C1 segment of cervical spinal cord (tissue), 14 donors: ENCODE measurements around the gene ADGRL4.
"Not testable (repeated sequence)": the region's sequence is repeated elsewhere in the genome, so short reads cannot be mapped to it uniquely, and the experiment has no call there.

Experiments
- DNase-seq, 14 donors: peaks; one replicate each; lab custom pipeline; 2025; lab: John Stamatoyannopoulos, UW

ADGRL4 gene

GRCh38 chr1:78918157-78918556 lies 88.4 kb downstream of the ADGRL4 start:
- DNase-seq = no peak

- DNase-seq = no peak
Observed at GRCh38 chr1:78916986-78917385, 89.5 kb downstream of the ADGRL4 start.

GRCh38 chr1:78913950-78914349 lies 92.6 kb downstream of the ADGRL4 start:
- DNase-seq = no peak

GRCh38 chr1:78911956-78912880 lies 94.3 kb downstream of the ADGRL4 start:
- no peak for DNase-seq

- no peak for DNase-seq
Observed at GRCh38 chr1:78902641-78903040, 103.9 kb downstream of the ADGRL4 start.

- DNase-seq = no peak
Observed at GRCh38 chr1:78894811-78895210, 111.7 kb downstream of the ADGRL4 start.

GRCh38 chr1:78892260-78892840 lies 114.2 kb downstream of the ADGRL4 start:
- no peak for DNase-seq

- DNase-seq = no peak
Observed at GRCh38 chr1:78887458-78887857, 119.1 kb downstream of the ADGRL4 start.

- DNase-seq = no peak
Observed at GRCh38 chr1:78884685-78885452, 121.7 kb downstream of the ADGRL4 start.

- no peak for DNase-seq
Observed at GRCh38 chr1:78880223-78880622, 126.3 kb downstream of the ADGRL4 start.

GRCh38 chr1:78875986-78876385 lies 130.5 kb downstream of the ADGRL4 start:
- not testable (repeated sequence) for DNase-seq

- DNase-seq = not testable (repeated sequence)
Observed at GRCh38 chr1:78872801-78873200, 133.7 kb downstream of the ADGRL4 start.

GRCh38 chr1:78871249-78871648 lies 135.3 kb downstream of the ADGRL4 start:
- DNase-seq = no peak

GRCh38 chr1:78869136-78869535 lies 137.4 kb downstream of the ADGRL4 start:
- no peak for DNase-seq

- no peak for DNase-seq
Observed at GRCh38 chr1:78864175-78864574, 142.4 kb downstream of the ADGRL4 start.

- DNase-seq = no peak
Observed at GRCh38 chr1:78856096-78856495, 150.4 kb downstream of the ADGRL4 start.

- DNase-seq = no peak
Observed at GRCh38 chr1:78855258-78855657, 151.3 kb downstream of the ADGRL4 start.

GRCh38 chr1:78854556-78854955 lies 152.0 kb downstream of the ADGRL4 start:
- no peak for DNase-seq

- DNase-seq = no peak
Observed at GRCh38 chr1:78843546-78843945, 163.0 kb downstream of the ADGRL4 start.

- DNase-seq = no peak
Observed at GRCh38 chr1:78843111-78843510, 163.4 kb downstream of the ADGRL4 start.

- DNase-seq = no peak
Observed at GRCh38 chr1:78840453-78841271, 165.9 kb downstream of the ADGRL4 start.
